GM12801 (cell line): Measurements from ENCODE around the gene YTHDF2.

Source experiments
- CTCF ChIP-seq: IDR thresholded peaks from one replicate; pipeline ENCODE4 v1.5.1; 2011; ENCODE audit warnings: control low read depth; ENCODE audit not compliant: insufficient read length; ENCODE audit errors: extremely low read depth

The YTHDF2 gene

DNA sequence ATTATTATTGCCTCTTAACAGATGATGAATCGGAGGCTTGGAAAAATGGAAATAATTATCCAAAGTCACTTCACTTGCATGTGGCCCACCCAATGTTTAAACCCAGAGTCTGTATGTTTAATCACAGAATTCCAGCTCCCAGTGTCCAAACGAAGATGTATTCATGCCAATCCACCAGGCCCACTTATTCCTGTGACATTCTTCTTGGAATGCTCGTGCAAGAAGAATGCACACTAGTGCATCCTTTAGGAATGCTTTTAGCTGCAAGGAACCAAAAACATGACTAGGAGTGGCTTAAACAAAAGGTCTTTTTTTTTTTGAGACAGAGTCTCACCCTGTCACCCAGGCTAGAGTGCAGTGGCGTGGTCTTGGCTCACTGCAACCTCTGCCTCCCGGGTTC lies 66.3 kb downstream of the YTHDF2 start:
- no peak for TF ChIP-seq CTCF

DNA sequence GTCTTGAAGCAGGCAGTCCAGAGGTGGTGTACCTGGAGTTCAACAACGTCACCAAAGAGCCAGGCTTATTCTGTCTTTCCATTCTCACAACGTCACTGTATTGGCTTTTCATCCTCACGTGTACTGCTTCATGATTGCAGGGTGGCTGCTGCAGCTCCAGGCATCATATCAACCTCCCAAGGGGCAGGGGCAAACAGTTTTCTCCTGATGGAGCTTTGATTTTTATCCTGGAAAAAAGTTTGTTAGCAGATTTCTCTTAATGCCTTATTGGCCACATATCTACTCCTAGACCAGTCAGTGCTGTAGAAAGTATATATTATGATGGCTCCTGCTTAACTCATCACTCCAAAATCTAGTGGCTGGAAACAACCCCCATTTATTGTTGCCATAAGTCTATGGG lies 66.9 kb downstream of the YTHDF2 start:
- no peak for TF ChIP-seq CTCF

DNA sequence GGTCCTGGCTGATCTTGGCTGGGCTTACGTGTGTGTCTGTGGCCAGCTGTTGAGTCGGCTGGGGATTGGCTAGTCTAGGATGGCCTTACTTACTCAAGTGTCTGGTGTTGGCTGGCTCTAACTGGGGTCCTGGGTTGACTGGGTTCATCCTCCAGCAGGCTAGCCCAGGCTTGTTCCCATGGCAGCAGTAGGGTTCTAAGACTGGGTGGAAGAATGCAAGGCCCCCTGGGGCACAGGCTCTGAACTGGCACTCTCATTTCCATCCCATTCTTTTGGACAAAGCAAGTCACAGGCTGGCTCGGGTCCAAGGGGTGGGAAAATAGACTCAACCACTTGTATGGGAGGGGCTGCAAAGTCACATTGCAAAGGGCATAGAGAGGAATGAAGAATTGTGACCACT lies 67.3 kb downstream of the YTHDF2 start:
- no peak for TF ChIP-seq CTCF

DNA sequence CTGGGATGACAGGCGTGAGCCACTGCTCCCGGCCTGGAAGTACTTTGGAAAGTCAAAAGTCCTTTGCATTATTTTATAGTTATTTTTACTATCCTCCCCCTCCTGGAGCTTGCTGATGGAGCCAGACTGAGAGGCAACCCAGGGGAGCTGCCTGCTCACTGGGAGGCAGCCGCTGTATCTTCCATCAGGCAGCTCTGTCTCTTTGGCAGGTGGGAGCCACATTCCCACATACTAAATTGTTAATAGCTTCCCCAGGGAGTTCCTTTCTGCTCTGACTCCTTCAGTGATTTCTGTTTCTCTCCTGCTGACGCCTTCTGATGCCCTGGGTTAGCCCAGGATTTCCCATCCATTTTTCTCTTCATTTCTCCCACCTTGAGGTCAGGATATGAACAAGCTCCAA lies 70.3 kb downstream of the YTHDF2 start:
- TF ChIP-seq CTCF = no peak

GRCh38 chr1:28807986-28808385 lies 71.2 kb downstream of the YTHDF2 start:
- TF ChIP-seq CTCF = no peak

DNA sequence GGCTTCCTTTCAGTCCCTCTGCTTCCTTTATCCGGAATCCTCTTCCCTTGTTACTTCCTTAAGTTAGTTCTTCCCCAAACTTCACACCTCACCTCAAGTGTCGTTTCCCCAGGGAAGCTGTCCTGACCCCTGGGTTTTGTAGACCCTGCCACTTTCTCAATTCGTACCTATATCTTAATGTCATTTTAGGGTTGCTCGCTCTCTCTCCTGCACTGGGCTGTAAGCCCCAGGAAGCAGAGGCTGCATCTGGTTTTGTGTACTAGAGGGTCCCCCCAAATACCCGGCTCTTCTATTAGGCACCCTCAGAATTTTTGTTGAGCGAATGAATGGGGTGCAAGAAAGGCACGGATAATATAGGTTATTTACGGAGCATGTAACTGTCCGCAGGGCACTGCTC lies 74.6 kb downstream of the YTHDF2 start:
- TF ChIP-seq CTCF = no peak

DNA sequence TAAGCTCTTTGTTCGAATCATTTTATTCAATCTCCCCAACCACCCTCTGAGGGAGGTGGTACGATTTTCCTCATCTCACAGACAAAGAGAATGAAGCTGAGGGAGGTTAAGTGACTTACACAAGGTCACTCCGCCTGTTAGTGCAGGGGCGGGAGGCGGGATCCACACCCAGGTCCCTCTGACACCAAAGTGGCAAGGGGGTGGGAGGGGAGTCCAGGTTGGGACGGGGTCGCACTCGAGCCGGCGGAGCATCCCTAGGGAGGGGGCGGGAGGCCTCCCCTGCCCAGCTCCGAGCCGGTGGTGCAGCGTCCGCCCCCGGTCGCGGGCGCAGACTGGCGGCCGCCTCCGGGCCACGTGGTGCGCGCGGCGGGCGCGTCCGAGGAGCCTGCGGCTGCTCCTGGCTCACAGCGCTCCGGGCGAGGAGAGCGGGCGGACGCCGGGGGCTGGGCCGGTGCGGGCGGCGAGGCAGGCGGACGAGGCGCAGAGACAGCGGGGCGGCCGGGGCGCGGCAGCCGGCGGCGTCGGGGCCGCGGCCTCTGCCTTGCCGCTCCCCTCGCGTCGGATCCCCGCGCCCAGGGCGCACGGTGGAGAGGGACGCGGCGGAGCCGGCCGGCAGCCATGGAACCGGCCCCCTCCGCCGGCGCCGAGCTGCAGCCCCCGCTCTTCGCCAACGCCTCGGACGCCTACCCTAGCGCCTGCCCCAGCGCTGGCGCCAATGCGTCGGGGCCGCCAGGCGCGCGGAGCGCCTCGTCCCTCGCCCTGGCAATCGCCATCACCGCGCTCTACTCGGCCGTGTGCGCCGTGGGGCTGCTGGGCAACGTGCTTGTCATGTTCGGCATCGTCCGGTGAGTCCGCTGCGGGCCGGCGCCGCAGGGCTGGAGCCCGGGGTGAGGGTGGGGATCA lies 75.3 kb downstream of the YTHDF2 start, which contains the start of gene OPRD1:
TSS of gene OPRD1 (plus strand) at position 405 of the 903 bp plus-strand sequence. CDS start at position 619, 214 bp downstream.
- no peak for TF ChIP-seq CTCF
